KBM-7 (cell line): ENCODE data around the gene ZSWIM1.
A peak's percentile ranks its signal among the peaks of the same experiment; 100 is the strongest.
"Not testable (repeated sequence)": the region's sequence is repeated elsewhere in the genome, so short reads cannot be mapped to it uniquely, and the experiment has no call there.

Source experiments
- DNase-seq: peaks from one replicate; pipeline ENCODE4 v3.0.0-alpha.2; 2015
- in situ Hi-C: fragments of 300-500 bp; cut with MboI; formaldehyde crosslinking; loops from 2 replicates; pipeline ENCODE4 v1.14.3; 2020; ENCODE audit warnings: low sequenced_read_pairs, low pct_unique_long_range_greater_than_20kb, mixed read lengths

ZSWIM1 gene

DNA sequence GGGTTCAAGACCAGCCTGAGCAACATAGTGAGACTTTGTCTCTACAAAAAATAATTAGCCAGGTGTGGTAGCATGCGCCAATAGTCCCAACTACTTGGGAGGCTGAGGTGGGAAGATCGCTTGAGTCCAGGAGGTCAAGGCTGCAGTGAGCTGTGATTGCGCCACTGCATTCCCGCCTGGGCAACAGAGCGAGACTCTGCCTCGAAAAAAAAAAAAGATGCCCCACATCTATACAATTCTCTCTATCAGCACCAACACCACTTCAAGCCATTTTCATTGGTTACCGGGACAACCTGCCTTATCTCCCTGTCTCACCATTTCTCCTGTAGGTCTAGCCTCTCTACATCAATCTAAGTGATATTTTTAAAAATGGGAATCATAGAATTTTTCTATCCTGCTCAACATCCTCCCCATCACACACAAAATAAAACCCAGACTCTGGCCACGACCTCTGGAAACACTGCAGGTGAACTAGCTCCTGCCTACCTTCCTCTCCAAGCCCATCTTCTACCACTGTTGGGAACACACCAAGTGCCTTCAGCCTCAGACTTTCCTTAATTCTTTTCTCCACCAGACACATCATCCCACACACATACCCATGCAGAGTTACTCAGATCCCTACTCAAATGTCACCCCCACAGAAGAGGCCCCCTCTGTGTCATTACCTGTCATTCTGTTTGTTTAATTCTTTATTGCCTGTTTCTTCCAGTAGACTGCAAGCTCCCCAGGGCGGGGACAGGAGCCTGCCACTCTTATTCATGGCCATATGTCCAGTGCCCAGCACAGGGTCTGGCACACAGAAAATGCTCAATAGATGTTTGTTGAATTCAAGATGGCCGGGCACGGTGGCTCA is 40.5 kb downstream of the ZSWIM1 start:
- in situ Hi-C loops: no loop called here
- DNase-seq: no peak

DNA sequence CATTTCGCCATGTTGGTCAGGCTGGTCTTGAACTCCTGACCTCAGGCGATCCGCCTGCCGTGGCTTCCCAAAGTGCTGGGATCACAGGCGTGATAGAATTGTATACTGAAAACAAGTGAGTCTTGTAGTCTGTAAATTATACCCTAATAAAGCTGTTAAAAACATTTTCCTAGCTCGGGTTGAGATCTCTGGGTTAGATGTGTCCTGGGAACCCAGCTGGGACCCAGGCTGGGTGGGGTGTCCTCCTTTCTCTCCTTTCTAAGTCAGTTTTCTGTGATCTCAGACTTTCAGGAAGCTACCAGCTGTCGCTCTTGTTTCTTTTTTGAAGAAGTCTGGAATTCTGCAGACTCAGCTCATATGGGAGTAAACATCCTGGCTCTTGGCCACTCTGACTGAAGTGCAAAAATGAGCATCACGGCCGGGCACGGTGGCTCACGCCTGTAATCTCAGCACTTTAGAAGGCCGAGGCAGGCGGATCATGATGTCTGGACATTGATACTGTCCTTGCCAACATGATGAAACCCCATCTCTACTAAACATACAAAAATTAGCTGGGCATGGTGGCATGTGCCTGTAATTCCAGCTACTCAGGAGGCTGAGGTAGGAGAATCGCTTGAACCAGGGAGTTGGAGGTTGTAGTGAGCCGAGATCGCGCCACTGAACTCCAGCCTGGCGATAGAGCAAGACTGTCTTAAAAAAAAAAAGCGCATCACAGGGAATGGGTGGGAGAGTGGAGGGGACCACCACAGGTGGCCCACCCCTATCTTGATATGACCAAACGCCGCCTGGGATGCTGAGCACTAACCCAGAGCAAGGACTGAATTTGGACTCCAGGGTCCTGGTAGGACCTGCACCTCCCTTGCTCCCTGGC is 43.6 kb downstream of the ZSWIM1 start:
- no peak for DNase-seq
- in situ Hi-C loops: no loop called here

DNA sequence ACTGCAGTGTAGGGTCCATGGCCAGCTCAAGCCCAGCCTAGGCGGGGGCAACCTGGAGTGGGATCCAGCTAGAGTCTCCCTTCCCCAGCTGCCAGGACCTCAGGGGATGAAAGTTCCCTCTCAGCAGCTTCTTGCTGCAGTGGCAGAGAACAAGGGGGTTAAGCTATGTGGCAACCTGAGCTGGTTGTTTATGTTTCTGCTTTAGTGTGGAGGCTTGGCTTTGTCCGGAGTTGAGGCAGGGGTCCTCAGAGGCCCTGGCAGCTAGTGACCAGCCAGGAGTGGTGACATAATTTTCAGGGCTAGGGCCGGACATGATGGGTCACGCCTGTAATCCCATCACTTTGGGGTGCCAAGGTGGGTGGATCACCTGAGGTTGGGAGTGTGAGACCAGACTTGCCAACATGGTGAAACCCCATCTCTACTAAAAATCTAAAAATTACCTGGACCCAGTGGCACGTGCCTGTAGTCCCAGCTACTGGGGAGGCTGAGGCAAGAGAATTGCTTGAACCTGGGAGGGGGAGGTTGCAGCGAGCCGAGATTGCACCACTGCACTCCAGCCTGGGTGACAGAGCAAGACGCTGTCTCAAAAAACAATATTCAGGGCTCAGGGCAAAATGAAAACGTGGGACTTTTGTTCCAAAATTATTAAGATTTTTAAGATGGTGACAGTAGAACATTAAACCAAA is 44.9 kb downstream of the ZSWIM1 start:
- in situ Hi-C loops: no loop called here
- DNase-seq: no peak

DNA sequence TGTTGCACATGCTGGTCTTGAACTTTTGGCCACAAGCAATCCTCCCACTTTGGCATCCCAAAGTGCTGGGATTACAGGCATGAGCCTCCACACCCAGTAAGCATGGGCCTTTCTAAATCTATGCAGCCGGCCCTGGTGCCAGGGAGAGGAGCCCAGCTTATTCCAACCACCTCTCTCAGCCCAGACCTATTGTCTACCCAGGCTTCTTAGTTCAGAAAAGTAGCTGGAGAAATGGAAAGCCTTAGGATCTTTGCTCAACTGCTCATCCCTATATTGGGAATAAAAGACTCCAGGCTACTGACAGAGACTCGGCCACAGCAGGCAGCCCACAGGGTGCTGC is 45.7 kb downstream of the ZSWIM1 start:
- DNase-seq: no peak
- in situ Hi-C loops: no loop called here

DNA sequence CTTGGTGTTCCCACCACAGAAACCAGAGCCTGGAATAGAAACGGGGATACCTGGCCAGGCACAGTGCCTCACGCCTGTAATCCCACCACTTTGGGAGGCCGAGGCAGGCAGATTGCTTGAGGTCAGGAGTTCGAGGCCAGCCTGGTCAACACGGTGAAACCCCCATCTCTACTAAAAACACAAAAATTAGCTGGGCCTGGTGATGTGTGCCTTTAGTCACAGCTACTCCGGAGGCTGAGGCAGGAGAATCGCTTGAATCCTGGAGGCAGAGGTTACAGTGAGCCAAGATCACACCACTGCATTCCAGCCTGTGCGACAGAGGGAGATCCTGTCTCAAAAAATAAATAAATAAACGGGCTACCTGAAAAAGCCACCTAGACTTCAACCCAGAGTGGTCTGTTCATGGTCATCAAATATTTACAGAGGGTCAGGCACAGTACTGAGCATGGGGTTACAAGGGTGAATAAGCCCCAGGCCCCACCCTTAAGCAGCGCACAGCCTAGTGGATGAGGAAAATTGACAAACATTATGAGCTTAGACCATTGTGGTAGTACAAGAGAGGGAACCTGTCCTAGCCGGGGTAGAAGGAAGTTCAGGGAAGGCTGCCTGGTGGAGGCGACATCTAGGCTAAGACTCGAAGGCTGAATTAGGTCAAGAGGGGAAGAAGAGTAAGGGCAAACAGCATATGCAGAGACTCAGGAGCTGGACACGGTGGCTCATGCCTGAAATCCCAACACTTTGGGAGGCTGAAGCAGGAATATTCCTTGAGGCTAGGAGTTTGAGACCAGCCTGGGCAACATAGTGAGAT is 46.2 kb downstream of the ZSWIM1 start:
- in situ Hi-C loops: no loop called here
- DNase-seq: no peak

DNA sequence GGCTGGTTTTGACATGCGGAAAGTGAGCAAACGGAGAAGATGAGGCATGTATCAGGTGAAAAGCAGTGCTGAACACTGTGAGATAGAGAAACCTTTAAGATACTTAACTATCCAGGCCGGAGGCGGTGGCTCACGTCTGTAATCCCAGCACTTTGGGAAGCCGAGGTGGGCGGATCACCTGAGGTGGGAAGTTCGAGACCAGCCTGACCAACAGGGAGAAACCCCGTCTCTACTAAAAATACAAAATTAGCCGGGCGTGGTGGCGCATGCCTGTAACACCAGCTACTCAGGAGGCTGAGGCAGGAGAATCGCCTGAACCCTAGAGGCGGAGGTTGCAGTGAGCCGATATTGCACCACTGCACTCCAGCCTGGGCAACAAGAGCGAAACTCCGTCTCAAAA is 50.7 kb downstream of the ZSWIM1 start:
- in situ Hi-C loops, DNase-seq: not testable (repeated sequence)

DNA sequence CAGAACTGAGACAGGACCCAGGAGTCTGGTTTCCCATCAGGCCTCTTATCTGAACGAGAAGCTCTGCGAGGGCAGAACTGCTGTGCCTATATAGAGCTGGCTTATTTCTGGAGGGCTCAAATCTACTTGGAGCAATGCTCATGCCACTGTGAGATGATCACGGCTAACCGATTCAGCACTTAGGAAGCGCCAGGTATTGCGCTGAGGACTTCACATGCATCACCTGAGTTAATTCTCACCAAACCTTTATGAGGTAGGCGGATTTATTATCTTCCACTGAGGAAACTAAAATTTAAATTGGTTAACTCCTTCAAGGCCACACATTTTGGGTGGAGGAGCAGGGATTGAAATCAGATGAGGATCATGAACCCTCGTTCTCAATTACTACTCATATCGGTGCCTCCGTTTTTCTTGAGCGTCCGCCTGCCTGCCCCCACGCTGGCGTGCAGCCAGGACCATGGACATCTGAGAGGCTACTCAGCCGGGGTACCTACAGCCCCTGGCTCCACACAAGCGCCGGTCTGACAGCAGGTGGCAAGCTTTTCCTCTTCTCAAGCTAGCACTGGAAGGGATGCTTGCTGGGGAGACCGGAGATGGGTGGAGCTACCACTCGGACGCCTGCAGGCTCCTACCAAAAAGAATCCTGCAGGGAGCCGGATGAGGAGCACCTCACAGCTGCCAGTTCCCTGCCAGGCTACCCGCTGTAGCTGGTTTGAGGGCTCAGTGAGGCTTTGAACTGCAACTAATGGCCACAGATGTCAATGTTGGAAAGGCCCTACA is 52.4 kb downstream of the ZSWIM1 start:
- DNase-seq: peak; percentile 79
- in situ Hi-C loops: no loop called here

DNA sequence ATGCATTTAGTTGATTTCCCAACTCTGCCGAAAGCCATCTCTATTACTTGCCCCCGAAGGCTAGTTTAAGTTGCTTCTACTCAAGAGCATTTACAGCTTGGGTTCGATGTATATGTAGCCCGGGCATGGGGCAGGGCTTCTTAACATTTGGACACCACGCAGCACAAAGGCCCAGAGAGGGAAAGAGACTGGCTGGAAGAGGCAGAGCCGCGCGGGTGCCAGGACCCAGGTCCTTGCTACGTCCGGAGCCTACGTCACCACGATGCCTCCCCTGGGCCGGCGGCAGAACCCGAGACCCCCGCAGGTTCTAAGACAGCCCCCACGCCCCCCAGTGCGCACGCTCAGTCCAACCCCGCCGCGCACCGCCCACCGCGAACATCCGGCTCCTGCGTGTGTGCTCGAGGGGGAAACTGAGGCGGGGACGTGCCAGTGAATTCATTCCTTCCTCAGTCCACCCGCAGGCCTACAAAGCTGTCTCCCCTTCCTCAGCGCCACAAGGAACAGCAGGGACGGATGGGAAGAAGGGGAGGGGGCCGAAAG is 53.1 kb downstream of the ZSWIM1 start:
- in situ Hi-C loops: no loop called here
- no peak for DNase-seq
